HCT116 (cell line): ENCODE data around the gene C15orf61.

Experiments
- EZH2phosphoT487 ChIP-seq: fragments of 200-600 bp; IDR thresholded peaks from 2 replicates; pipeline ENCODE4 v1.6.1; 2018; ENCODE audit warnings: antibody characterized with exemption, borderline replicate concordance
- JUND ChIP-seq: IDR thresholded peaks from 2 replicates; pipeline ENCODE4 v1.6.1; 2012
- POLR2A ChIP-seq: IDR thresholded peaks from 2 replicates; pipeline ENCODE4 v1.7.0; 2011; ENCODE audit warnings: borderline replicate concordance; ENCODE audit not compliant: insufficient read depth, insufficient read length; ENCODE audit errors: extremely low read depth
- RAD21 ChIP-seq: IDR thresholded peaks from 2 replicates; pipeline ENCODE4 v1.6.1; 2012; ENCODE audit warnings: low read depth, mild to moderate bottlenecking
- SP1 ChIP-seq: IDR thresholded peaks from 2 replicates; pipeline ENCODE4 v1.6.1; 2012; ENCODE audit warnings: low read depth
- TF ChIP-seq, protein P1 (sequence below): IDR thresholded peaks from 2 replicates; pipeline ENCODE4 v1.6.1; 2011; ENCODE audit warnings: mild to moderate bottlenecking, low read length, moderate library complexity; ENCODE audit not compliant: insufficient replicate concordance; ENCODE audit errors: extremely low read depth
- TF ChIP-seq, protein P2 (sequence below), 3 experiments: fragments of 200-600 bp in 1 of 3; sonication (generic) in 1 of 3; IDR thresholded peaks in 2 of 3; conservative IDR thresholded peaks in 1 of 3; 2 replicates each; pipeline ENCODE4 v1.5.1; 2012 to 2017; ENCODE audit warnings: low read depth in 2 of 3, low read length in 2 of 3, antibody characterized with exemption in 1 of 3, borderline replicate concordance in 1 of 3, control low read depth in 1 of 3, mild to moderate bottlenecking in 1 of 3, mixed read lengths in 1 of 3, mixed run types in 1 of 3, moderate library complexity in 1 of 3; ENCODE audit not compliant: insufficient read depth in 1 of 3

DNA sequence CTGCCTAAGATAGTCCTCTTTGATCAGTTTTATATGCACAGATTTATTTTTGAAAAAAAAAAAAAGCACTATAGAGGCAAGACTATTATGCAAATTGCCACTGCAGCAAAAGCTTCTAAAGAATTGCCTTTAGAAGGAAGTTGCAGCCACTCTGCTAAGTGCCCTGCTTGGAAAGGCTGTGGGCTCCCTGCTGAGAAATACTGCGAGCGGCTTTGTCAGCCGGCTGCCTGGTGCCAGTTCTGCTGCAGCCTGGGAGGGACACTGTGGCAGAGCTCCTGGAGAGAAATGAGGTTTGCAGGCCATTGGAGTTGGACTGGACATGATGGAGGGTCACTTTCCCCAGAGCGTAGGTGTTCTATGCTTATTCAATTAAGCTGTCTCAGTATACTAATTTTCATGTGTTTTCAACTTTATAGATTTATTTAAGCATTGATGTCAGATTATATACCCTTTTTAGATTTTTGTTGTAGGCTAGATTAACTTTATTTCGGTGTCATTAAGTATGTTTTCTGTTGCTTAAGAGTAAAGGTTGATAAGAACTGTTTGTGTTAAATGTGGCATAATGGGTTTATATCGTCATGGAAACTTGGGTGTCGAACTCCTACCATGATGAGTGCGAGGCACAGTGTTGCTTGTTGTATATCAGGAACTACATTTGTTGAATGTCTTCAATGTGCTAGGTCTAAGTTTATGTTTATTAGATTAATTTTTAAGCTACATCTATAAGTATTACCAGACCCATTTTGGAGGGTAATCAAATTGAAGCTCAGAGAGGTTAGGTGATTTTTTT lies 28.1 kb downstream of the C15orf61 start:
- TF ChIP-seq, protein P1, sequence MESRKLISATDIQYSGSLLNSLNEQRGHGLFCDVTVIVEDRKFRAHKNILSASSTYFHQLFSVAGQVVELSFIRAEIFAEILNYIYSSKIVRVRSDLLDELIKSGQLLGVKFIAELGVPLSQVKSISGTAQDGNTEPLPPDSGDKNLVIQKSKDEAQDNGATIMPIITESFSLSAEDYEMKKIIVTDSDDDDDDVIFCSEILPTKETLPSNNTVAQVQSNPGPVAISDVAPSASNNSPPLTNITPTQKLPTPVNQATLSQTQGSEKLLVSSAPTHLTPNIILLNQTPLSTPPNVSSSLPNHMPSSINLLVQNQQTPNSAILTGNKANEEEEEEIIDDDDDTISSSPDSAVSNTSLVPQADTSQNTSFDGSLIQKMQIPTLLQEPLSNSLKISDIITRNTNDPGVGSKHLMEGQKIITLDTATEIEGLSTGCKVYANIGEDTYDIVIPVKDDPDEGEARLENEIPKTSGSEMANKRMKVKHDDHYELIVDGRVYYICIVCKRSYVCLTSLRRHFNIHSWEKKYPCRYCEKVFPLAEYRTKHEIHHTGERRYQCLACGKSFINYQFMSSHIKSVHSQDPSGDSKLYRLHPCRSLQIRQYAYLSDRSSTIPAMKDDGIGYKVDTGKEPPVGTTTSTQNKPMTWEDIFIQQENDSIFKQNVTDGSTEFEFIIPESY, result no peak
- TF ChIP-seq, protein P2, sequence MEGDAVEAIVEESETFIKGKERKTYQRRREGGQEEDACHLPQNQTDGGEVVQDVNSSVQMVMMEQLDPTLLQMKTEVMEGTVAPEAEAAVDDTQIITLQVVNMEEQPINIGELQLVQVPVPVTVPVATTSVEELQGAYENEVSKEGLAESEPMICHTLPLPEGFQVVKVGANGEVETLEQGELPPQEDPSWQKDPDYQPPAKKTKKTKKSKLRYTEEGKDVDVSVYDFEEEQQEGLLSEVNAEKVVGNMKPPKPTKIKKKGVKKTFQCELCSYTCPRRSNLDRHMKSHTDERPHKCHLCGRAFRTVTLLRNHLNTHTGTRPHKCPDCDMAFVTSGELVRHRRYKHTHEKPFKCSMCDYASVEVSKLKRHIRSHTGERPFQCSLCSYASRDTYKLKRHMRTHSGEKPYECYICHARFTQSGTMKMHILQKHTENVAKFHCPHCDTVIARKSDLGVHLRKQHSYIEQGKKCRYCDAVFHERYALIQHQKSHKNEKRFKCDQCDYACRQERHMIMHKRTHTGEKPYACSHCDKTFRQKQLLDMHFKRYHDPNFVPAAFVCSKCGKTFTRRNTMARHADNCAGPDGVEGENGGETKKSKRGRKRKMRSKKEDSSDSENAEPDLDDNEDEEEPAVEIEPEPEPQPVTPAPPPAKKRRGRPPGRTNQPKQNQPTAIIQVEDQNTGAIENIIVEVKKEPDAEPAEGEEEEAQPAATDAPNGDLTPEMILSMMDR (IDR thresholded peaks at IDR 0.05 in 2 of 3, conservative IDR thresholded peaks at IDR 0.05 in 1 of 3; ENCODE audit: borderline replicate concordance in 1 of 3, insufficient read depth in 1 of 3, low read depth in 2 of 3, low read length in 2 of 3), result no peak
- no peak for TF ChIP-seq SP1
- TF ChIP-seq POLR2A, result no peak
- no peak for TF ChIP-seq EZH2phosphoT487
- TF ChIP-seq RAD21, result no peak
- no peak for TF ChIP-seq JUND
